ENCODE data around the gene ASZ1.

ASZ1 gene

DNA sequence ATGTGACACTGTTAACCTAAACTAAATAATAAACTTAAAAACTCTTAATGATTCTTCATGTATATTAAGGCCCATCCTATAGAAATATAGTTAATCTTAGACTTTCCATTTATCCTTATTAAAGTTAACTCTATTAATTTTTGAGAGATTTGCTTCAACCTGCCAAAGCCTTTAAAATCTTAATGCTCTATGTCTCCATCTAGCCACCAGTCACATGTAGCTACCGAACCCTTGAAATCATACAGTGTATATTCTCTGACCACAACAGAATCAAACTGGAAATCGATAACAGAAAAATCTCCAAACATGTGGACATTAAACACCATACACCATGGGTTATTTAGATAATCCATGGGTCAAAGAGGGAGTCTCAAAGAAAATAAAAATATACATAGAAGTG, 51.9 kb downstream of the ASZ1 start:
- TF ChIP-seq ZNF768 (tag by site-specific recombination; IDR thresholded peaks at IDR 0.05) (no peak), ZNF623 (tag by site-specific recombination; IDR thresholded peaks at IDR 0.05) (no peak), PRDM1 (tag by site-specific recombination; IDR thresholded peaks at IDR 0.05) (no peak)
- Histone ChIP-seq H3K9me3 (ENCODE audit: control insufficient read depth, insufficient read depth, low read depth, low read length) (no peaks in the 10 kb centered on the region), H3K4me3 (ENCODE audit: low read depth, low read length) (no peak overlapping the region), H3K4me1 (ENCODE audit: control insufficient read depth, insufficient read depth, low read length) (no peaks in the 10 kb centered on the region), H3K36me3 (ENCODE audit: control insufficient read depth in 2 of 2, insufficient read depth in 1 of 2, low read length in 2 of 2) (no peaks in the 10 kb centered on the region), H3K27ac (ENCODE audit: extremely low read depth, low read depth, low read length) (no peak overlapping the region)
- ChIA-PET POLR2A (no interaction called here), CTCF (no interaction called here)

DNA sequence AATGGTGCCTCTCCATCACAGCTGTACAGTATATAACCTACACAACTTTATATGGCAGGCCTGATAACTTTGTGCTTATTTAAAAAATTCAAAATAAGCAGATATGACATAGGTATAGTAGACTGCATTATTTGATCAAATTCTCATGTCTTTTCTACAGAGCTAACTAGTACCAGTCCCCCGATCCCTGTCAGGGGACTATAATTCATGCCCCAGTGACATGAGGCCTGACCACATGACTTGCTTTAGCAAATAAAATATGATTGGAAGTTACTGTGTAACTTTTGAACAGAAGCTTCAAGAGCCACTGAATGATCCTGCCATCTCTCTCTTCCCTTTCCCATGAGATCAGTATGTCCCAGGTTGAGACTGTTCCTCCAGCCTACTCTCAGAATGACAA, 55.2 kb downstream of the ASZ1 start:
- CTCF ChIA-PET: no interaction called here
- POLR2A ChIA-PET: no interaction called here
- Histone ChIP-seq H3K9me3 (ENCODE audit: control insufficient read depth, insufficient read depth, low read depth, low read length) (no peaks in the 10 kb centered on the region), H3K36me3 (ENCODE audit: control insufficient read depth in 2 of 2, insufficient read depth in 1 of 2, low read length in 2 of 2) (no peaks in the 10 kb centered on the region), H3K4me1 (ENCODE audit: control insufficient read depth, insufficient read depth, low read length) (no peaks in the 10 kb centered on the region), H3K4me3 (ENCODE audit: low read depth, low read length) (no peak overlapping the region), H3K27ac (ENCODE audit: extremely low read depth, low read depth, low read length) (no peak overlapping the region)
- TF ChIP-seq YY1 (tag by site-specific recombination; IDR thresholded peaks at IDR 0.05) (no peak), ZNF274 (IDR thresholded peaks at IDR 0.05; ENCODE audit: low read length) (no peak), ZNF274 (tag by site-specific recombination; IDR thresholded peaks at IDR 0.05; ENCODE audit: borderline replicate concordance) (no peak), HOXA7 (CRISPR knock-in tag; IDR thresholded peaks at IDR 0.05; ENCODE audit: borderline replicate concordance) (no peak), ZNF169 (tag by site-specific recombination; IDR thresholded peaks at IDR 0.05) (no peak), ZNF529 (tag by site-specific recombination; IDR thresholded peaks at IDR 0.05; ENCODE audit: insufficient replicate concordance) (no peak), ZNF629 (tag by site-specific recombination; IDR thresholded peaks at IDR 0.05) (no peak), ZNF416 (tag by site-specific recombination; IDR thresholded peaks at IDR 0.05) (no peak), ZNF791 (tag by site-specific recombination; IDR thresholded peaks at IDR 0.05) (no peak), ZNF621 (tag by site-specific recombination; IDR thresholded peaks at IDR 0.05) (no peak), SCRT2 (tag by site-specific recombination; IDR thresholded peaks at IDR 0.05) (no peak), MYNN (tag by site-specific recombination; IDR thresholded peaks at IDR 0.05; ENCODE audit: borderline replicate concordance) (no peak), ZBTB48 (tag by site-specific recombination; IDR thresholded peaks at IDR 0.05) (no peak), ZNF473 (tag by site-specific recombination; IDR thresholded peaks at IDR 0.05) (no peak), ZBTB17 (tag by site-specific recombination; IDR thresholded peaks at IDR 0.05) (no peak)
- TF ChIP-seq, protein P1, sequence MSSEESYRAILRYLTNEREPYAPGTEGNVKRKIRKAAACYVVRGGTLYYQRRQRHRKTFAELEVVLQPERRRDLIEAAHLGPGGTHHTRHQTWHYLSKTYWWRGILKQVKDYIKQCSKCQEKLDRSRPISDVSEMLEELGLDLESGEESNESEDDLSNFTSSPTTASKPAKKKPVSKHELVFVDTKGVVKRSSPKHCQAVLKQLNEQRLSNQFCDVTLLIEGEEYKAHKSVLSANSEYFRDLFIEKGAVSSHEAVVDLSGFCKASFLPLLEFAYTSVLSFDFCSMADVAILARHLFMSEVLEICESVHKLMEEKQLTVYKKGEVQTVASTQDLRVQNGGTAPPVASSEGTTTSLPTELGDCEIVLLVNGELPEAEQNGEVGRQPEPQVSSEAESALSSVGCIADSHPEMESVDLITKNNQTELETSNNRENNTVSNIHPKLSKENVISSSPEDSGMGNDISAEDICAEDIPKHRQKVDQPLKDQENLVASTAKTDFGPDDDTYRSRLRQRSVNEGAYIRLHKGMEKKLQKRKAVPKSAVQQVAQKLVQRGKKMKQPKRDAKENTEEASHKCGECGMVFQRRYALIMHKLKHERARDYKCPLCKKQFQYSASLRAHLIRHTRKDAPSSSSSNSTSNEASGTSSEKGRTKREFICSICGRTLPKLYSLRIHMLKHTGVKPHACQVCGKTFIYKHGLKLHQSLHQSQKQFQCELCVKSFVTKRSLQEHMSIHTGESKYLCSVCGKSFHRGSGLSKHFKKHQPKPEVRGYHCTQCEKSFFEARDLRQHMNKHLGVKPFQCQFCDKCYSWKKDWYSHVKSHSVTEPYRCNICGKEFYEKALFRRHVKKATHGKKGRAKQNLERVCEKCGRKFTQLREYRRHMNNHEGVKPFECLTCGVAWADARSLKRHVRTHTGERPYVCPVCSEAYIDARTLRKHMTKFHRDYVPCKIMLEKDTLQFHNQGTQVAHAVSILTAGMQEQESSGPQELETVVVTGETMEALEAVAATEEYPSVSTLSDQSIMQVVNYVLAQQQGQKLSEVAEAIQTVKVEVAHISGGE (tag by site-specific recombination; conservative IDR thresholded peaks at IDR 0.05; ENCODE audit: low read depth): no peak
- TF ChIP-seq, protein P2, sequence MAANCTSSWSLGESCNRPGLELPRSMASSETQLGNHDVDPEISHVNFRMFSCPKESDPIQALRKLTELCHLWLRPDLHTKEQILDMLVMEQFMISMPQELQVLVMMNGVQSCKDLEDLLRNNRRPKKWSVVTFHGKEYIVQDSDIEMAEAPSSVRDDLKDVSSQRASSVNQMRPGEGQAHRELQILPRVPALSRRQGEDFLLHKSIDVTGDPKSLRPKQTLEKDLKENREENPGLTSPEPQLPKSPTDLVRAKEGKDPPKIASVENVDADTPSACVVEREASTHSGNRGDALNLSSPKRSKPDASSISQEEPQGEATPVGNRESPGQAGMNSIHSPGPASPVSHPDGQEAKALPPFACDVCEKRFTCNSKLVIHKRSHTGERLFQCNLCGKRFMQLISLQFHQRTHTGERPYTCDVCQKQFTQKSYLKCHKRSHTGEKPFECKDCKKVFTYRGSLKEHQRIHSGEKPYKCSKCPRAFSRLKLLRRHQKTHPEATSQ (tag by site-specific recombination; IDR thresholded peaks at IDR 0.05): no peak
- TF ChIP-seq, protein P3, sequence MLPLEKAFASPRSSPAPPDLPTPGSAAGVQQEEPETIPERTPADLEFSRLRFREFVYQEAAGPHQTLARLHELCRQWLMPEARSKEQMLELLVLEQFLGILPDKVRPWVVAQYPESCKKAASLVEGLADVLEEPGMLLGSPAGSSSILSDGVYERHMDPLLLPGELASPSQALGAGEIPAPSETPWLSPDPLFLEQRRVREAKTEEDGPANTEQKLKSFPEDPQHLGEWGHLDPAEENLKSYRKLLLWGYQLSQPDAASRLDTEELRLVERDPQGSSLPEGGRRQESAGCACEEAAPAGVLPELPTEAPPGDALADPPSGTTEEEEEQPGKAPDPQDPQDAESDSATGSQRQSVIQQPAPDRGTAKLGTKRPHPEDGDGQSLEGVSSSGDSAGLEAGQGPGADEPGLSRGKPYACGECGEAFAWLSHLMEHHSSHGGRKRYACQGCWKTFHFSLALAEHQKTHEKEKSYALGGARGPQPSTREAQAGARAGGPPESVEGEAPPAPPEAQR (tag by site-specific recombination; IDR thresholded peaks at IDR 0.05): no peak
